ENCODE data around the gene WIPF1. TPM values are rescaled to one million over a fixed set of nuclear protein-coding genes. Genes with fewer than 3 reads are reported as not detected.
"Not testable (repeated sequence)": the region's sequence is repeated elsewhere in the genome, so short reads cannot be mapped to it uniquely, and the experiment has no call there.

The WIPF1 gene
- total and polyA plus RNA-seq, 2 experiments from 2014 or later = 8.3 to 16.7 TPM

DNA sequence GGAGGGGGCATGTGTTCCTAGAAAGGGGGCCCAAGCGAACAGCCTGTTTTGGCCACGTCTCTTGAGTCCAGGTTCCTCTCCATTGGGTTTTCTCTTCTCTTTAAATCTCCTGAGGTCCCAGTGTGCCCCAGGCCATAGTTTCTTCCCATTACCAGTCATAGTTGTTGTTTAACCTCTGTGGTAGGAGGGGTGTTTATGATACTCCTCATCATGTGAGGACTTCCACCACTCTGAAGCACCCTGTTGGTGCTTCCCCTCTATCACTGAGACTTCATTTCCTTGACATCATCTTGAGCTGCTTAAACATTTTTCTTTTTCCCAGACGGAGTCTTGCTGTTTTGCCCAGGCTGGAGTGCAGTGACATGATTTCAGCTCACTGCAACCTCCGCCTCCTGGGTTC is 45.9 kb downstream of the WIPF1 start:
- no peaks in the 10 kb centered on the region for H3K9me3 ChIP-seq (ENCODE audit: low read depth)
- H3K27me3 ChIP-seq = no peaks in the 10 kb centered on the region
- H3K4me3 ChIP-seq = no peak overlapping the region
- DNase-seq (ENCODE audit: low read depth in 1 of 2, low spot score in 1 of 2) = no peak
- H3K4me1 ChIP-seq (ENCODE audit: low read depth) = no peaks in the 10 kb centered on the region
- no peak overlapping the region for H3K27ac ChIP-seq
- no peaks in the 10 kb centered on the region for H3K36me3 ChIP-seq
- no peak for TF ChIP-seq CTCF (IDR thresholded peaks at IDR 0.05; ENCODE audit: low read depth, low read length)

DNA sequence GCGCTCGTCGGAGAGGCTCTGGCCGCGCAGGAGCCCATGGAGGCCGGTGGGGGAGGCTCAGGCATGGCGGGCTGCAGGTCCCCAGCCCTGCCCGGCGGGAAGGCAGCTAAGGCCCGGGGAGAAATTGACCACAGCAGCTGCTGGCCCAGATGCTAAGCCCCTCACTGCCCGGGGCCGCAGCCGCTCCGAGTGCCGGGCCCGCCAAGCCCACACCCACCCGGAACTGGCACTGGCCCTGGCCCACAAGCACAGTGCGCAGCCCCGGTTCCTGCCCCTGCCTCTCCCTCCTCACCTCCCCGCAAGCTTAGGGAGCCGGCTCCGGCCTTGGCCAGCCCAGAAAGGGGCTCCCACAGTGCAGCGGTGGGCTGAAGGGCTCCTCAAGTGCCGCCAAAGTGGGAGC is 49.0 kb downstream of the WIPF1 start:
- not testable (repeated sequence) for H3K4me3 ChIP-seq; H3K27me3 ChIP-seq; DNase-seq (ENCODE audit: low read depth in 1 of 2, low spot score in 1 of 2); H3K9me3 ChIP-seq (ENCODE audit: low read depth); H3K27ac ChIP-seq; H3K36me3 ChIP-seq; H3K4me1 ChIP-seq (ENCODE audit: low read depth)

GRCh38 chr2:174548021-174548420 is 49.6 kb downstream of the WIPF1 start:
- DNase-seq (ENCODE audit: low read depth in 1 of 2, low spot score in 1 of 2); H3K4me3 ChIP-seq; H3K4me1 ChIP-seq (ENCODE audit: low read depth); H3K27ac ChIP-seq; H3K36me3 ChIP-seq; H3K27me3 ChIP-seq; H3K9me3 ChIP-seq (ENCODE audit: low read depth): not testable (repeated sequence)

- no peaks in the 10 kb centered on the region for H3K27me3 ChIP-seq
- peaks cover 13% of the 10 kb centered on the region for H3K4me1 ChIP-seq (ENCODE audit: low read depth)
- H3K36me3 ChIP-seq = no peaks in the 10 kb centered on the region
- DNase-seq (ENCODE audit: low read depth in 1 of 2, low spot score in 1 of 2) = peak; percentile 37 to 65
- H3K27ac ChIP-seq = no peak overlapping the region
- peak; percentile 62 for TF ChIP-seq CTCF (IDR thresholded peaks at IDR 0.05; ENCODE audit: low read depth, low read length)
- H3K4me3 ChIP-seq = no peak overlapping the region
- no peaks in the 10 kb centered on the region for H3K9me3 ChIP-seq (ENCODE audit: low read depth)
Observed at GRCh38 chr2:174546519-174547506, 50.8 kb downstream of the WIPF1 start.

GRCh38 chr2:174545240-174545639 is 52.4 kb downstream of the WIPF1 start:
- no peaks in the 10 kb centered on the region for H3K9me3 ChIP-seq (ENCODE audit: low read depth)
- no peak for TF ChIP-seq CTCF (IDR thresholded peaks at IDR 0.05; ENCODE audit: low read depth, low read length)
- H3K4me1 ChIP-seq (ENCODE audit: low read depth) = peaks cover 13% of the 10 kb centered on the region
- H3K27me3 ChIP-seq = no peaks in the 10 kb centered on the region
- no peak for DNase-seq (ENCODE audit: low read depth in 1 of 2, low spot score in 1 of 2)
- H3K27ac ChIP-seq = no peak overlapping the region
- no peaks in the 10 kb centered on the region for H3K36me3 ChIP-seq
- H3K4me3 ChIP-seq = no peak overlapping the region

DNA sequence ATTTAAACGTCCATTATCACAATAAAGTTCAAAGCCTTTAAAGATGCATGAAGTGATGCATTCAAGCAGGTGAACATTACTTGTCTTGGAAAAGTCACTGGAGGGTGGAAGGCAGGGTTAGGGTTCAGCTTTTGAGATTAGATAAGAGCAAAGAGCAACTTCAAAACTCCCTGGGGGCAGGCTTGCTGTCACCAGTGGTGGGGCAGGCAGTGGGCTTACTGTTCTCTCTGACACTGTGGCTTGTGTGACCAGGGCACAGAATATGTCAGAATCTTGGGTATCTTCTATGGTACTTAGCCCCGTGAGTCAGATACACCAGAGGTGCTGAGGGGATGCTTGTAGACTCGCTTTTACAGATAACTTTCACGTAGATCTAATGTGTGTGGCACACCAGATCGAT is 52.8 kb downstream of the WIPF1 start:
- no peak overlapping the region for H3K27ac ChIP-seq
- no peaks in the 10 kb centered on the region for H3K36me3 ChIP-seq
- no peak for DNase-seq (ENCODE audit: low read depth in 1 of 2, low spot score in 1 of 2)
- peaks cover 13% of the 10 kb centered on the region for H3K4me1 ChIP-seq (ENCODE audit: low read depth)
- no peaks in the 10 kb centered on the region for H3K9me3 ChIP-seq (ENCODE audit: low read depth)
- no peak overlapping the region for H3K4me3 ChIP-seq
- no peaks in the 10 kb centered on the region for H3K27me3 ChIP-seq
- TF ChIP-seq CTCF (IDR thresholded peaks at IDR 0.05; ENCODE audit: low read depth, low read length) = no peak
